WTC11 (cell line): ENCODE measurements around the gene RPS4Y1. TPM values are rescaled to one million over a fixed set of nuclear protein-coding genes. Genes with fewer than 3 reads are reported as not detected.

Experiments used
- ATAC-seq: fragments of 200-7000 bp; cut with Tn5 transposase; 2 replicates; pipeline ENCODE4 v1.10.0; 2021; ENCODE audit warnings: mild to moderate bottlenecking, moderate library complexity
- CTCF ChIA-PET: fragments of 300-600 bp; sonication (Branson Sonifier 250); formaldehyde crosslinking; loops from one replicate; lab custom pipeline; 2021; ENCODE audit warnings: antibody characterized with exemption; lab: Charles Lee
- POLR2A ChIA-PET: fragments of 350-600 bp; sonication (Branson Sonifier 250); formaldehyde crosslinking; loops from one replicate; lab custom pipeline; 2021; ENCODE audit warnings: antibody characterized with exemption; lab: Charles Lee
- DNase-seq: peaks from one replicate; pipeline ENCODE4 v3.0.0; 2021; ENCODE audit warnings: low spot score
- H3K27ac Mint-ChIP-seq: 2 replicates; pipeline ENCODE4 v1.8.0; 2021; ENCODE audit warnings: mixed read lengths
- H3K27me3 Mint-ChIP-seq: 2 replicates; pipeline ENCODE4 v1.8.0; 2021; ENCODE audit warnings: low read depth, mild to moderate bottlenecking, moderate library complexity, mixed read lengths
- H3K36me3 Mint-ChIP-seq: 2 replicates; pipeline ENCODE4 v1.8.0; 2021; ENCODE audit warnings: mixed read lengths
- H3K4me1 Mint-ChIP-seq: 2 replicates; pipeline ENCODE4 v1.8.0; 2022; ENCODE audit warnings: mixed read lengths
- H3K4me3 Mint-ChIP-seq: 2 replicates; pipeline ENCODE4 v1.8.0; 2021; ENCODE audit warnings: mild to moderate bottlenecking, moderate library complexity, mixed read lengths
- H3K9me3 Mint-ChIP-seq: 2 replicates; pipeline ENCODE4 v1.8.0; 2021; ENCODE audit warnings: mixed read lengths
- CREB1 ChIP-seq: sonication (generic); formaldehyde crosslinking; IDR thresholded peaks from 2 replicates; pipeline ENCODE4 v1.8.0; 2023; ENCODE audit warnings: mild to moderate bottlenecking, missing genetic modification reagents
- FOXK1 ChIP-seq: sonication (generic); formaldehyde crosslinking; IDR thresholded peaks from 2 replicates; pipeline ENCODE4 v1.8.0; 2022; ENCODE audit warnings: mild to moderate bottlenecking, moderate library complexity, missing genetic modification reagents
- OVOL2 ChIP-seq: fragments of 250-450 bp; sonication (Bioruptor Pico); IDR thresholded peaks from 2 replicates; pipeline ENCODE4 v1.9.0; 2021; ENCODE audit warnings: mild to moderate bottlenecking, borderline replicate concordance
- SMAD4 ChIP-seq: sonication (generic); formaldehyde crosslinking; IDR thresholded peaks from 2 replicates; pipeline ENCODE4 v1.8.0; 2022; ENCODE audit warnings: mild to moderate bottlenecking, missing genetic modification reagents
- STAT6 ChIP-seq: sonication (generic); formaldehyde crosslinking; conservative IDR thresholded peaks from 2 replicates; pipeline ENCODE4 v1.8.1; 2023; ENCODE audit warnings: mild to moderate bottlenecking, low read depth, missing genetic modification reagents, moderate library complexity
- ZNF317 ChIP-seq: sonication (generic); formaldehyde crosslinking; IDR thresholded peaks from 2 replicates; pipeline ENCODE4 v1.8.1; 2023; ENCODE audit warnings: low read depth, mild to moderate bottlenecking, moderate library complexity, missing genetic modification reagents, borderline replicate concordance
- total RNA-seq: library from RNA; stranded (reverse); gene quantifications from 3 replicates; pipeline ENCODE4 v1.2.3, GENCODE V29; 2021
- TF ChIP-seq, protein P1 (sequence below): sonication (generic); formaldehyde crosslinking; IDR thresholded peaks from 2 replicates; pipeline ENCODE4 v1.8.1; 2023; ENCODE audit warnings: mild to moderate bottlenecking, missing genetic modification reagents, moderate library complexity
- TF ChIP-seq, protein P2 (sequence below): sonication (generic); formaldehyde crosslinking; IDR thresholded peaks from 2 replicates; pipeline ENCODE4 v1.8.1; 2023; ENCODE audit warnings: mild to moderate bottlenecking, missing genetic modification reagents, borderline replicate concordance
- TF ChIP-seq, protein P3 (sequence below): fragments of 250-450 bp; sonication (Bioruptor Pico); IDR thresholded peaks from 2 replicates; pipeline ENCODE4 v1.9.0; 2021; ENCODE audit warnings: mild to moderate bottlenecking, borderline replicate concordance

The RPS4Y1 gene
- total RNA-seq, 1 experiment from 2014 or later, result 182 TPM

GRCh38 chrY:2866581-2866980 is 25.2 kb downstream of the RPS4Y1 start (continued):
- TF ChIP-seq SMAD4 (no peak), FOXK1 (CRISPR knock-in tag) (no peak), OVOL2 (CRISPR knock-in tag) (no peak), CREB1 (CRISPR knock-in tag) (no peak)
- TF ChIP-seq, protein P1, sequence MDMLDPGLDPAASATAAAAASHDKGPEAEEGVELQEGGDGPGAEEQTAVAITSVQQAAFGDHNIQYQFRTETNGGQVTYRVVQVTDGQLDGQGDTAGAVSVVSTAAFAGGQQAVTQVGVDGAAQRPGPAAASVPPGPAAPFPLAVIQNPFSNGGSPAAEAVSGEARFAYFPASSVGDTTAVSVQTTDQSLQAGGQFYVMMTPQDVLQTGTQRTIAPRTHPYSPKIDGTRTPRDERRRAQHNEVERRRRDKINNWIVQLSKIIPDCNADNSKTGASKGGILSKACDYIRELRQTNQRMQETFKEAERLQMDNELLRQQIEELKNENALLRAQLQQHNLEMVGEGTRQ (CRISPR knock-in tag), result no peak
- TF ChIP-seq, protein P2, sequence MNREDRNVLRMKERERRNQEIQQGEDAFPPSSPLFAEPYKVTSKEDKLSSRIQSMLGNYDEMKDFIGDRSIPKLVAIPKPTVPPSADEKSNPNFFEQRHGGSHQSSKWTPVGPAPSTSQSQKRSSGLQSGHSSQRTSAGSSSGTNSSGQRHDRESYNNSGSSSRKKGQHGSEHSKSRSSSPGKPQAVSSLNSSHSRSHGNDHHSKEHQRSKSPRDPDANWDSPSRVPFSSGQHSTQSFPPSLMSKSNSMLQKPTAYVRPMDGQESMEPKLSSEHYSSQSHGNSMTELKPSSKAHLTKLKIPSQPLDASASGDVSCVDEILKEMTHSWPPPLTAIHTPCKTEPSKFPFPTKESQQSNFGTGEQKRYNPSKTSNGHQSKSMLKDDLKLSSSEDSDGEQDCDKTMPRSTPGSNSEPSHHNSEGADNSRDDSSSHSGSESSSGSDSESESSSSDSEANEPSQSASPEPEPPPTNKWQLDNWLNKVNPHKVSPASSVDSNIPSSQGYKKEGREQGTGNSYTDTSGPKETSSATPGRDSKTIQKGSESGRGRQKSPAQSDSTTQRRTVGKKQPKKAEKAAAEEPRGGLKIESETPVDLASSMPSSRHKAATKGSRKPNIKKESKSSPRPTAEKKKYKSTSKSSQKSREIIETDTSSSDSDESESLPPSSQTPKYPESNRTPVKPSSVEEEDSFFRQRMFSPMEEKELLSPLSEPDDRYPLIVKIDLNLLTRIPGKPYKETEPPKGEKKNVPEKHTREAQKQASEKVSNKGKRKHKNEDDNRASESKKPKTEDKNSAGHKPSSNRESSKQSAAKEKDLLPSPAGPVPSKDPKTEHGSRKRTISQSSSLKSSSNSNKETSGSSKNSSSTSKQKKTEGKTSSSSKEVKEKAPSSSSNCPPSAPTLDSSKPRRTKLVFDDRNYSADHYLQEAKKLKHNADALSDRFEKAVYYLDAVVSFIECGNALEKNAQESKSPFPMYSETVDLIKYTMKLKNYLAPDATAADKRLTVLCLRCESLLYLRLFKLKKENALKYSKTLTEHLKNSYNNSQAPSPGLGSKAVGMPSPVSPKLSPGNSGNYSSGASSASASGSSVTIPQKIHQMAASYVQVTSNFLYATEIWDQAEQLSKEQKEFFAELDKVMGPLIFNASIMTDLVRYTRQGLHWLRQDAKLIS (CRISPR knock-in tag), result no peak

DNA sequence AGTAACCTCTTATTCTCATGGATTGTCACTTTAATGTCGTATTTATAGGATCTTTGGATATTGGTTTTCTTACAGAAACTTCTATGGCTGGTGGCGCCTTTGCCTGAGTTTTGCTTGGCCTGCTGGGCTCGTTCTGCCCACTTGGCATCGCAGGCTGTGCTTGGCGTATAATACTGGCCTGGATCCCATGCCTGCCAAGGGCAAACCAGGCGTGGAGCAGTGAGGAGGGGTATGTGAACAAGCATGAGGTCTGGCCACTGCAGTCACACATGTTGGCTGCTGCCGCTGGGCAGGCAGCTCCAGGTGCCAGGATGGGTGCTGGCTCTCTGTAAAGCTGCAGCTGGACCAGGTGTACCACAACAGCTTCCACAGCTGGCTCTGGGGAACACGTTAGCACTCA is 26.1 kb downstream of the RPS4Y1 start:
- POLR2A ChIA-PET, result no interaction called here
- H3K27me3 Mint-ChIP-seq, result no peaks in the 10 kb centered on the region

More for the DNA sequence above, 26.1 kb downstream of the RPS4Y1 start:
- TF ChIP-seq STAT6 (CRISPR knock-in tag), result no peak
- TF ChIP-seq, protein P3, sequence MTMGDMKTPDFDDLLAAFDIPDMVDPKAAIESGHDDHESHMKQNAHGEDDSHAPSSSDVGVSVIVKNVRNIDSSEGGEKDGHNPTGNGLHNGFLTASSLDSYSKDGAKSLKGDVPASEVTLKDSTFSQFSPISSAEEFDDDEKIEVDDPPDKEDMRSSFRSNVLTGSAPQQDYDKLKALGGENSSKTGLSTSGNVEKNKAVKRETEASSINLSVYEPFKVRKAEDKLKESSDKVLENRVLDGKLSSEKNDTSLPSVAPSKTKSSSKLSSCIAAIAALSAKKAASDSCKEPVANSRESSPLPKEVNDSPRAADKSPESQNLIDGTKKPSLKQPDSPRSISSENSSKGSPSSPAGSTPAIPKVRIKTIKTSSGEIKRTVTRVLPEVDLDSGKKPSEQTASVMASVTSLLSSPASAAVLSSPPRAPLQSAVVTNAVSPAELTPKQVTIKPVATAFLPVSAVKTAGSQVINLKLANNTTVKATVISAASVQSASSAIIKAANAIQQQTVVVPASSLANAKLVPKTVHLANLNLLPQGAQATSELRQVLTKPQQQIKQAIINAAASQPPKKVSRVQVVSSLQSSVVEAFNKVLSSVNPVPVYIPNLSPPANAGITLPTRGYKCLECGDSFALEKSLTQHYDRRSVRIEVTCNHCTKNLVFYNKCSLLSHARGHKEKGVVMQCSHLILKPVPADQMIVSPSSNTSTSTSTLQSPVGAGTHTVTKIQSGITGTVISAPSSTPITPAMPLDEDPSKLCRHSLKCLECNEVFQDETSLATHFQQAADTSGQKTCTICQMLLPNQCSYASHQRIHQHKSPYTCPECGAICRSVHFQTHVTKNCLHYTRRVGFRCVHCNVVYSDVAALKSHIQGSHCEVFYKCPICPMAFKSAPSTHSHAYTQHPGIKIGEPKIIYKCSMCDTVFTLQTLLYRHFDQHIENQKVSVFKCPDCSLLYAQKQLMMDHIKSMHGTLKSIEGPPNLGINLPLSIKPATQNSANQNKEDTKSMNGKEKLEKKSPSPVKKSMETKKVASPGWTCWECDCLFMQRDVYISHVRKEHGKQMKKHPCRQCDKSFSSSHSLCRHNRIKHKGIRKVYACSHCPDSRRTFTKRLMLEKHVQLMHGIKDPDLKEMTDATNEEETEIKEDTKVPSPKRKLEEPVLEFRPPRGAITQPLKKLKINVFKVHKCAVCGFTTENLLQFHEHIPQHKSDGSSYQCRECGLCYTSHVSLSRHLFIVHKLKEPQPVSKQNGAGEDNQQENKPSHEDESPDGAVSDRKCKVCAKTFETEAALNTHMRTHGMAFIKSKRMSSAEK (CRISPR knock-in tag), result no peak
- TF ChIP-seq ZNF317, result no peak
- CTCF ChIA-PET, result no interaction called here
- no peak overlapping the region for H3K27ac Mint-ChIP-seq
- peaks cover 16% of the 10 kb centered on the region for H3K9me3 Mint-ChIP-seq
- ATAC-seq, result no peak
- H3K4me3 Mint-ChIP-seq, result no peak overlapping the region
- H3K36me3 Mint-ChIP-seq, result peaks cover 64% of the 10 kb centered on the region
- no peak for DNase-seq
- H3K4me1 Mint-ChIP-seq, result no peaks in the 10 kb centered on the region
